Loucy (cell line): ENCODE results near the gene MAP4K3.
A peak's percentile ranks its signal among the peaks of the same experiment; 100 is the strongest.
"Not testable (repeated sequence)": the region's sequence is repeated elsewhere in the genome, so short reads cannot be mapped to it uniquely, and the experiment has no call there.

Source experiments
- H2AFZ ChIP-seq: fragments of 200-600 bp; sonication (generic); 2 replicates; pipeline ENCODE4 v1.6.0; 2016; ENCODE audit warnings: antibody characterized with exemption, mild to moderate bottlenecking, low read length, moderate library complexity
- H3F3A ChIP-seq: fragments of 200-600 bp; 2 replicates; pipeline ENCODE4 v1.6.0; 2016; ENCODE audit warnings: antibody characterized with exemption, low read depth, mild to moderate bottlenecking
- H3K27me3 ChIP-seq: fragments of 200-600 bp; sonication (generic); 2 replicates; pipeline ENCODE4 v1.6.1; 2014; ENCODE audit warnings: low read length, mild to moderate bottlenecking; ENCODE audit not compliant: insufficient read depth, poor library complexity, severe bottlenecking
- H3K36me3 ChIP-seq: fragments of 200-600 bp; sonication (generic); 2 replicates; pipeline ENCODE4 v1.6.1; 2016; ENCODE audit warnings: low read length; ENCODE audit not compliant: insufficient read depth
- H3K4me1 ChIP-seq: fragments of 200-600 bp; sonication (generic); 2 replicates; pipeline ENCODE4 v1.5.1; 2014; ENCODE audit warnings: low read length, mild to moderate bottlenecking; ENCODE audit not compliant: insufficient read depth, poor library complexity, severe bottlenecking
- H3K4me2 ChIP-seq: fragments of 200-600 bp; sonication (generic); 2 replicates; pipeline ENCODE4 v1.6.0; 2014; ENCODE audit warnings: antibody characterized with exemption, low read length, low read depth, mild to moderate bottlenecking; ENCODE audit not compliant: poor library complexity, severe bottlenecking
- H3K4me3 ChIP-seq: fragments of 200-600 bp; sonication (generic); 2 replicates; pipeline ENCODE4 v1.5.1; 2014; ENCODE audit warnings: low read length, mild to moderate bottlenecking, mixed read lengths; ENCODE audit not compliant: poor library complexity, severe bottlenecking
- H3K79me2 ChIP-seq: fragments of 200-600 bp; sonication (generic); 2 replicates; pipeline ENCODE4 v1.6.1; 2014; ENCODE audit warnings: low read length; ENCODE audit not compliant: insufficient read depth
- H3K9ac ChIP-seq: fragments of 200-600 bp; sonication (generic); 2 replicates; pipeline ENCODE4 v1.6.0; 2014; ENCODE audit warnings: mild to moderate bottlenecking, low read depth, low read length, moderate library complexity; ENCODE audit not compliant: poor library complexity, severe bottlenecking
- H3K9me2 ChIP-seq: fragments of 200-600 bp; sonication (generic); replicated peaks from 2 replicates; pipeline ENCODE4 v1.6.1; 2016; ENCODE audit warnings: low read depth, low read length, mixed read lengths
- H3K9me3 ChIP-seq: fragments of 200-600 bp; sonication (generic); 2 replicates; pipeline ENCODE4 v1.6.1; 2014; ENCODE audit warnings: mild to moderate bottlenecking, antibody characterized with exemption, low read length, low read depth; ENCODE audit not compliant: insufficient read depth
- H4K20me1 ChIP-seq: fragments of 200-600 bp; sonication (generic); 2 replicates; pipeline ENCODE4 v1.6.0; 2014; ENCODE audit warnings: antibody characterized with exemption, low read length, mild to moderate bottlenecking; ENCODE audit not compliant: insufficient read depth, poor library complexity, severe bottlenecking
- EZH2phosphoT487 ChIP-seq: fragments of 200-600 bp; IDR thresholded peaks from 2 replicates; pipeline ENCODE4 v1.6.1; 2018; ENCODE audit warnings: antibody characterized with exemption, mild to moderate bottlenecking, moderate library complexity, borderline replicate concordance
- TF ChIP-seq, protein P1 (sequence below): fragments of 200-600 bp; sonication (generic); conservative IDR thresholded peaks from 2 replicates; pipeline ENCODE4 v1.5.1; 2014; ENCODE audit warnings: mild to moderate bottlenecking, antibody characterized with exemption, low read length

The MAP4K3 gene

GRCh38 chr2:39326644-39327043, 110.4 kb downstream of the MAP4K3 start:
- TF ChIP-seq, protein P1, sequence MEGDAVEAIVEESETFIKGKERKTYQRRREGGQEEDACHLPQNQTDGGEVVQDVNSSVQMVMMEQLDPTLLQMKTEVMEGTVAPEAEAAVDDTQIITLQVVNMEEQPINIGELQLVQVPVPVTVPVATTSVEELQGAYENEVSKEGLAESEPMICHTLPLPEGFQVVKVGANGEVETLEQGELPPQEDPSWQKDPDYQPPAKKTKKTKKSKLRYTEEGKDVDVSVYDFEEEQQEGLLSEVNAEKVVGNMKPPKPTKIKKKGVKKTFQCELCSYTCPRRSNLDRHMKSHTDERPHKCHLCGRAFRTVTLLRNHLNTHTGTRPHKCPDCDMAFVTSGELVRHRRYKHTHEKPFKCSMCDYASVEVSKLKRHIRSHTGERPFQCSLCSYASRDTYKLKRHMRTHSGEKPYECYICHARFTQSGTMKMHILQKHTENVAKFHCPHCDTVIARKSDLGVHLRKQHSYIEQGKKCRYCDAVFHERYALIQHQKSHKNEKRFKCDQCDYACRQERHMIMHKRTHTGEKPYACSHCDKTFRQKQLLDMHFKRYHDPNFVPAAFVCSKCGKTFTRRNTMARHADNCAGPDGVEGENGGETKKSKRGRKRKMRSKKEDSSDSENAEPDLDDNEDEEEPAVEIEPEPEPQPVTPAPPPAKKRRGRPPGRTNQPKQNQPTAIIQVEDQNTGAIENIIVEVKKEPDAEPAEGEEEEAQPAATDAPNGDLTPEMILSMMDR = 0 out of 2 replicates have a peak, but pooled peaks have one; percentile 8
- TF ChIP-seq EZH2phosphoT487 = no peak
- no peaks in the 10 kb centered on the region for H3K27me3 ChIP-seq
- no peak overlapping the region for H3K4me2 ChIP-seq
- H2AFZ ChIP-seq = no peak overlapping the region
- H3K4me3 ChIP-seq = no peak overlapping the region
- no peak overlapping the region for H3K9ac ChIP-seq
- no peaks in the 10 kb centered on the region for H3K9me2 ChIP-seq
- H3F3A ChIP-seq = no peaks in the 10 kb centered on the region
- H3K4me1 ChIP-seq = no peaks in the 10 kb centered on the region
- H3K9me3 ChIP-seq = no peaks in the 10 kb centered on the region
- H3K79me2 ChIP-seq = no peaks in the 10 kb centered on the region
- H3K36me3 ChIP-seq = peaks cover 30% of the 10 kb centered on the region; the same call in 1 of the 2 replicates
- H4K20me1 ChIP-seq = no peaks in the 10 kb centered on the region

DNA sequence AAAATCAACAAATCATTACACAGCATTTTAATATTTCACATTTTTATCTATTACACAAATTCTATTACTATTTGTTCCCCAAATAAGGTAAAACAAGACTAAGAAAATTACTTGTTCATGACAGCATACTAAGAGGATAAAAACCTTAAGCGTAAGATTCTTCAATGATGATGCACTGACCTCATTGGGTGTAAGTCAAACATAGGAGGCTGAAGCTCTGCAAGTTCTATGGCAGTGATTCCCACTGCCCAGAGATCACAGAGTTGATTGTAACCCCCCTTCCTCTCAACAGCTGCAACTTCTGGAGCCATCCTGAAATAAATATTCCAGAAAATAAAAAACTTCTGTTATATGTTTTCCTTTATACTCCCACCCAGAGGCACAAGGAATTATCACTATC, 111.1 kb downstream of the MAP4K3 start:
- Histone ChIP-seq H3K4me2 (no peak overlapping the region), H3K27me3 (no peaks in the 10 kb centered on the region), H2AFZ (no peak overlapping the region), H3K9me2 (no peaks in the 10 kb centered on the region), H3F3A (no peaks in the 10 kb centered on the region), H3K4me1 (no peaks in the 10 kb centered on the region), H3K9me3 (no peaks in the 10 kb centered on the region), H3K4me3 (no peak overlapping the region), H4K20me1 (no peaks in the 10 kb centered on the region), H3K36me3 (peaks cover 30% of the 10 kb centered on the region; the same call in 1 of the 2 replicates), H3K79me2 (no peaks in the 10 kb centered on the region), H3K9ac (no peak overlapping the region)
- TF ChIP-seq EZH2phosphoT487 = no peak

- not testable (repeated sequence) for H3K9me2 ChIP-seq, H4K20me1 ChIP-seq, H2AFZ ChIP-seq, H3K27me3 ChIP-seq, H3F3A ChIP-seq, H3K9ac ChIP-seq, H3K79me2 ChIP-seq, H3K4me2 ChIP-seq, H3K4me1 ChIP-seq, H3K9me3 ChIP-seq, H3K4me3 ChIP-seq
- H3K36me3 ChIP-seq = peaks cover 14% of the 10 kb centered on the region; the same call in 1 of the 2 replicates
Observed at GRCh38 chr2:39321056-39322035, 115.7 kb downstream of the MAP4K3 start.

DNA sequence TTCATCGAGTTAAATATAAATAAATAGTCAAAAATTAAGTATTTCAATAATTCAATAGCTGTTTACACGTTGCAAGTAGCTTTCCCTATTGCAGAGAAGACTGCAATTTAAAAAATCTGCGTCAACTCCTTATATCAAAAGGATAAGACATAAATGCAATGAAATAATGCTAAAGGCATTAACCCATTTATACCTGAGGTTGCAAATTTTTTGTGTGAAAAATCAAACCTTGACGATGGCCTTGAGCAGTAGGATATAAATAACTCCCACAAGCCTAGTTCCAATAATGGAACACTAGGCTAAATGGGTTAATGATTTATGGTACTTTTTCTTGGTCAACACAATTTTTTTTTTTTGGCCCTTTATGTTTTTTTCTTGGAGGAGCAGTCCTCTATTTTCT, 116.9 kb downstream of the MAP4K3 start:
- no peaks in the 10 kb centered on the region for H3K4me1 ChIP-seq
- no peaks in the 10 kb centered on the region for H4K20me1 ChIP-seq
- H3K4me3 ChIP-seq = no peak overlapping the region
- H3K4me2 ChIP-seq = no peak overlapping the region
- no peaks in the 10 kb centered on the region for H3F3A ChIP-seq
- TF ChIP-seq EZH2phosphoT487 = no peak
- TF ChIP-seq, protein P1 = no peak
- no peaks in the 10 kb centered on the region for H3K27me3 ChIP-seq
- no peaks in the 10 kb centered on the region for H3K9me2 ChIP-seq
- no peaks in the 10 kb centered on the region for H3K79me2 ChIP-seq
- H3K36me3 ChIP-seq = peaks cover 6% of the 10 kb centered on the region; the same call in 1 of the 2 replicates
- no peaks in the 10 kb centered on the region for H3K9me3 ChIP-seq
- H3K9ac ChIP-seq = no peak overlapping the region
- H2AFZ ChIP-seq = no peak overlapping the region
